Astrocyte (in vitro differentiated cells and primary cell): Measurements from ENCODE around the gene CRIM1.

Experiments used
- CTCF ChIP-seq: IDR thresholded peaks from 2 replicates; pipeline ENCODE4 v1.5.1; 2011; ENCODE audit warnings: low read depth, mild to moderate bottlenecking, inconsistent platforms, low read length, moderate library complexity; ENCODE audit not compliant: insufficient read depth
- EZH2 ChIP-seq: IDR thresholded peaks from 2 replicates; pipeline ENCODE4 v1.6.1; 2012; ENCODE audit warnings: mild to moderate bottlenecking, low read length, inconsistent platforms; ENCODE audit not compliant: insufficient read depth

DNA sequence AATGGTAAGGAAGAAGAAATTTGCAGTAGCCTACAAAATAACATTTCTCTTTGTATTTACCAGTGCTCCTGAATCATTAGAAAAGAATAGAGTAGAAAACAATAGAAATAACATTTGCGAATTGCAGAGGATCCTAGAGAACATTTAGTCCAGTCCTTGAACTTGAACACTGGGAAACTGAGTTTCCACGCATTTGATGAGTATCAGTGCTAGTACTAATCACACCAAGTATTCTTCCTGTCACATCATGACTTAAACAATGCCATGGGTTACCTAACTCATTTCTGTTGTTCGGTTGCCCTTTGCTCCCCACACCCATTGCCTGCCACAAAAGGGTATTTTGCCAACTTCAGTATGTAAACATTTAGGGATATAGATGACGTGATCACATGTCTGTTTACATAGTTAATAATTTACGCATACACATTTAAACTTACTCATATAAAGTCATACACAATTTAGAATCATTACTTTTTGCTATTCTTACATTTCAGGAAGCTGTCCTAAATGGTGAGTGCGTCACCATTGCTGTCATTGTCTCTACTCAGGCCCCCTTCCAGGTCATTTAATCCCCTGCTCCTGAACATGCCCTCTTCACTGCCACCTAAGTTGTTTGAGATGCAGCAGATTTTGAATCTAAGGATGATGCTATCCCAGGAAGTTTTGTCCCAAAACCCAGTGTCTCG is 42.3 kb downstream of the CRIM1 start:
- TF ChIP-seq EZH2 (no peak), CTCF (no peak)
